GM12891 (cell line): Measurements from ENCODE around the gene COG7.

Experiments
- PAX5 ChIP-seq: IDR thresholded peaks from 2 replicates; pipeline ENCODE4 v1.6.1; 2011; ENCODE audit warnings: low read length, moderate library complexity, mild to moderate bottlenecking; ENCODE audit not compliant: insufficient read depth, severe bottlenecking
- POLR2A ChIP-seq: IDR thresholded peaks from 2 replicates; pipeline ENCODE4 v1.6.1; 2011; ENCODE audit warnings: low read depth, low read length, control low read depth
- POLR2AphosphoS5 ChIP-seq: IDR thresholded peaks from 2 replicates; pipeline ENCODE4 v1.6.1; 2011; ENCODE audit warnings: low read depth, low read length, control low read depth
- POU2F2 ChIP-seq: IDR thresholded peaks from 2 replicates; pipeline ENCODE4 v1.6.1; 2011; ENCODE audit warnings: low read depth, mild to moderate bottlenecking, control low read depth, low read length, moderate library complexity
- SPI1 ChIP-seq: IDR thresholded peaks from 2 replicates; pipeline ENCODE4 v1.6.1; 2011; ENCODE audit warnings: low read depth, low read length, control low read depth
- TAF1 ChIP-seq: IDR thresholded peaks from 2 replicates; pipeline ENCODE4 v1.6.1; 2011; ENCODE audit warnings: low read depth, low read length, control low read depth

DNA sequence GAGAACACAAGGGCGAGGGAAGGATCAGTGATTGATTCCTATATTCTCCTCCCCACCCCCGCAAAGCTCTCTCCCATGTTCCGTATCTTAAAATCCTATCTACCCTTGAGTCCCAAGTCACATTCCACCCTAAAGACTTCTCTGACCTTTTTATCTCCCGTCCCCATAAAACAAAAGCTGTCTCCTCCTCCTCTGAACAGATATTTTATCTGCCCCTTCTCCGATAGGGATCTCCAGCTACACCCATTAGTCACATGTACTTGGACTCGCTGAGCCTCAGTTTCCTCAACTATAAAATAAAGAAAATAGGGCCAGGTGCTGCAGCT, 44.5 kb upstream of the COG7 start:
- TF ChIP-seq POLR2A, result no peak
- TF ChIP-seq POLR2AphosphoS5, result no peak
- no peak for TF ChIP-seq SPI1
- TF ChIP-seq TAF1, result no peak
- no peak for TF ChIP-seq PAX5
- TF ChIP-seq POU2F2, result no peak
